GM21390 (cell line): ENCODE measurements around the gene ZFP28.

Source experiments
- ATAC-seq: cut with Tn5 transposase; IDR thresholded peaks from one replicate; pipeline ENCODE4 v1.9.1; 2021; ENCODE audit not compliant: unreplicated experiment

Gene ZFP28

DNA sequence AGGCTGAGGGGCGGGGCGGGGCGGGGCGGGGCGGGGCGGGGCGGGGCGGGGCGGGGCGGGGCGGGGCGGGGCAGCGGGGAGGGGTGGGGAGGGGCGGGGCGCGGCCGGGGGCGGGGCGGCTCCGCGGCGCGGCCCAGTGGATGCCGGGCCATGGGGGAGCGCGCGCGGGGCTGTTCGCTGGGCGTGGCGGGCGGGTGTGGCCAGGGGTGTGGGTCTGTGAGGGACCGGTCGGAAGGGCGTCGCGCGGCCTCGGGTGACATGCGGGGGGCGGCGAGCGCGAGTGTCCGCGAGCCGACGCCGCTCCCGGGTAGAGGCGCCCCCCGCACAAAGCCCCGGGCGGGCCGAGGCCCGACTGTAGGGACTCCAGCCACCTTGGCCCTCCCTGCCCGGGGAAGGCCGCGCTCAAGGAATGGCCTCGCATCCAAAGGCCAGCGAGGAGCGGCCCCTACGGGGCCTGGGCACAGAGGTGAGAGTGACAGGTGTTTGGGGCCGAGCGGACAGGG, at the start of gene ZFP28:
Gene ZFP28, plus strand, starts transcription at position 188 of the 503 bp plus-strand sequence. Its CDS starts 71 bp downstream, at position 259.
- no peak for ATAC-seq

- no peak for ATAC-seq
These were observed 47.3 kb upstream of the ZFP28 start for GRCh38 chr19:56491399-56491798.

DNA sequence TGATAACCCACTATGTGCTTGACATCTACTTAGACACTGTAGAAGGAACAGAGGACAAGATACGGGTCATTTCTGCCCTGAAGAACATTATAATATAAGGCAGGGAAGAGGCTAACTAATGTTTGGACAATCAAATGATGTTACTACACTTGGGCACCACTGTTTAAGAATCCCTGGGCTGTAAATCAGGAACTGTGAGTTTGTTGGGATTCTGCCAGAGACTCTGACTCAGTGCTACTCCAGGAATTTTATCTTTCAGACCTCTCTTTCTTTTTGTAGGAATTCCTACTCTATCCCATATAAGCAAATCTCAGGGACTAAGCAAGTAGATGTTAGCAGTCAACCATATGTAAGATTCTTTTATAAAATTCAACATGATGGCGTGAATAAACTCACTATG, 34.2 kb upstream of the ZFP28 start:
- no peak for ATAC-seq

GRCh38 chr19:56507446-56508289, 31.1 kb upstream of the ZFP28 start, which contains the start of gene ZNF471:
Gene ZNF471, plus strand, starts transcription at chr19:56507855. Its CDS starts 3,717 bp downstream, at chr19:56511572.
- no peak for ATAC-seq

DNA sequence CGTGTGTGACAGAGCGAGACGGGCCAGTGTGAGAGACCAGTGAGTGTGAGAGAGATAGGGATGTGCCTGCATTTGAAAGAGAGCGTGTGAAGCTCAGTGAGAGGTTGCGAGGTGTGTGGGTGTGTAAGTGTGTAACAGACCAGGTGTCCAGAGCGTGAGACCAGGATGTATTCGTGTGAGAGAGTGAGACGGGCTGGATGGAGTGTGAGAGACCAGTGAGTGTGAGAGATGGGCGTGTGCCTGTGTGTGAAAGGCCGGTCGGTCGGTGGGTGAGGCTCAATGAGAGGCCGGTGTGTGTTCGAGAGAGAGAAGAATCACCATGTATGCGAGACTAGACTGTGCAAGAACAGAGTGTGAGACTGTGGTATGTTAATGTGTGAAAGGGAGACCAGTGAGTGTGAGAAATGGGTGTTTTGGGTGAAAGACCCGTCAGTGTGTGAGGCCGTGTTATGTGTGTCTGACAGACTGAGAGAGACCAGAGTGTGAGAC, 30.4 kb upstream of the ZFP28 start:
- ATAC-seq: no peak

DNA sequence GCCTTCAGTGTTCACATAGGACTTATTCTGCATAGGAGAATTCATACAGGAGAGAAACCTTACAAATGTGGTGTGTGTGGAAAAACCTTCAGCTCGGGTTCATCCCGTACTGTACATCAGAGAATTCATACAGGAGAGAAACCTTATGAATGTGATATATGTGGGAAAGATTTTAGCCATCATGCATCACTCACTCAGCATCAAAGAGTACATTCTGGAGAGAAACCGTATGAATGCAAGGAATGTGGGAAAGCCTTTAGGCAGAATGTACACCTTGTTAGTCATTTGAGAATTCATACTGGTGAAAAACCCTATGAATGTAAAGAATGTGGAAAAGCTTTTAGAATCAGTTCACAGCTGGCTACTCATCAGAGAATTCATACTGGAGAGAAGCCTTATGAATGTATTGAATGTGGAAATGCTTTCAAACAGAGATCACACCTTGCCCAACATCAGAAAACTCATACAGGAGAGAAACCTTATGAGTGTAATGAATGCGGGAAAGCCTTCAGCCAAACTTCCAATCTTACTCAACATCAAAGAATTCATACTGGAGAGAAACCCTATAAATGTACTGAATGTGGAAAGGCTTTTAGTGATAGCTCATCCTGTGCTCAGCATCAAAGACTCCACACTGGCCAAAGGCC, 13.4 kb upstream of the ZFP28 start:
- ATAC-seq: no peak

DNA sequence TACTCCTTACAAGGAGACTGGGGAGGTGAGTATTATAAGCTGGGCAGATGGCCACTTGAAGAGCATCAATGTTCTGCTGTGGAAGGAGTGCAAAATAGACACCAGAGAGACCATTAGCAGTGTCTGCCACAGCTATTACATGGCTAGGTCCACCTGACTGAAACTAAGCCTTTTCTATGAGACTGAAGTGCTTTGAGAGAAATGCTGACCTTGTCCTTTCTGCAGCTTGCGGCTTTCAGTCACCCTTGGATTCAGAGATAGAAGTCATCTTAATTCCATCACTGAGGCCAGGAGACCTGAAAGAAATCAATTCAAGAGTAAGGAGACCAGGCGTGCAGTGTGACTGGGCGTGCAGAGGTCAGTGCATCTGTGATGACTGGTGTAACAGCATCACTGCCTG, 1.3 kb upstream of the ZFP28 start:
- ATAC-seq: no peak

- no peak for ATAC-seq
These were observed 441 bp upstream of the ZFP28 start for GRCh38 chr19:56538254-56538760.

- no peak for ATAC-seq
These were observed 5.0 kb downstream of the ZFP28 start for GRCh38 chr19:56543776-56544175.

DNA sequence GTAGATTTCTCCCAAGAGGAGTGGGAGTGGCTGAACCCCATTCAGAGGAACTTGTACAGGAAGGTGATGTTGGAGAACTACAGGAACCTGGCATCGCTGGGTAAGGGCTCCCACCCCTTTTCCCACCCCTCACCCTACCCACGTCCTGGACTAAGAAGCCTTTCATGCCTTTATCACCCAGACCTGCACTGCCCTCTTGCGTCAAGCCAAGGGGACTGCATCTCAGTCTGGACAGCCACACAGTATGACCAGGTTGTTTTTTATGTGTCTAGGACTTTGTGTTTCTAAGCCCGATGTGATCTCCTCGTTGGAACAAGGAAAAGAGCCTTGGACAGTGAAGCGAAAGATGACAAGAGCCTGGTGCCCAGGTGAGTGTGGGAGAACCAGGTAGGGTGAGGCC, 8.8 kb downstream of the ZFP28 start:
- ATAC-seq: no peak

DNA sequence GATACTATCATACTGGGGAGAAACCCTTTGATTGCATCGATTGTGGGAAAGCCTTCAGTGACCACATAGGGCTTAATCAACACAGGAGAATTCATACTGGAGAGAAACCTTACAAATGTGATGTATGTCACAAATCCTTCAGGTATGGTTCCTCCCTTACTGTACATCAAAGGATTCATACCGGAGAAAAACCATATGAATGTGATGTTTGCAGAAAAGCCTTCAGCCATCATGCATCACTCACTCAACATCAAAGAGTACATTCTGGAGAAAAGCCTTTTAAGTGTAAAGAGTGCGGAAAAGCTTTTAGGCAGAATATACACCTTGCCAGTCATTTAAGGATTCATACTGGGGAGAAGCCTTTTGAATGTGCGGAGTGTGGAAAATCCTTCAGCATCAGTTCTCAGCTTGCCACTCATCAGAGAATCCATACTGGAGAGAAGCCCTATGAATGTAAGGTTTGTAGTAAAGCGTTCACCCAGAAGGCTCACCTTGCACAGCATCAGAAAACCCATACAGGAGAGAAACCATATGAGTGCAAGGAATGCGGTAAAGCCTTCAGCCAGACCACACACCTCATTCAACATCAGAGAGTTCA, 15.6 kb downstream of the ZFP28 start:
- no peak for ATAC-seq

DNA sequence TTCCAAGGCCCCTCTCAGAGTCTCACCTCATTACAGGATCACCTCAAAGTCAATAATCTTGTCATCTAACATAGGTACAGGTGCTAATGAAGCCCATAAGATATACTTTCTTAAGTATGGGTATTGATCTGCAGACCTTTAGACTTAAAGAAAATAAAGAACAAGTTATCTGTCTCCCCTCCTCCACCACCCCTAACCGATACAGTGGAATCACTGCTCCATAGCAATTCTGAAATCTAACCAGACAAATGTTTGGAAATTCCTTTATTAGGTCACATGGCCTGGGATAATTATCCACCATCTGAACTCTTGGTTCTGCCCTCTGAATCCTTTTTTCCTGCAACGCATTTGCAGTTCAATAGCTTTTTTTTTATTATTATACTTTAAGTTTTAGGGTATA, 24.0 kb downstream of the ZFP28 start:
- no peak for ATAC-seq

DNA sequence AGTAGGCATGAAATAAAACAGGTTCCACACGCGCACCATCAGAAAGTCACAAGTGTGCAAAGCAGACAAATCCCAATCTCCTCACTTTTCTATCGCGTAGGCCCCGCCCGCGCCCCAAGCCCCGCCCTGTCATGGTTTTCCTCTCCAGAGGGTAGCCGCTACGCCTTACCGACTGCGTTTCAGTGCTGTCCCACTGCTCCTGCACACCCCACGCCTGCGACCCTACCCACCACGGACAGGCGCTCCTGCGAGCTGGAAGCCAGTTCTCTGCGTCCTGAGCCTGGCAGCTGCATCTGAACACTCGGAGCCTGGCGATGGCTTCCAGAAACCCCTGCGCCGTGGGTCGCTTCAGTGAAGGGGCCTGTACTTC, 28.1 kb downstream of the ZFP28 start:
- ATAC-seq: peak; percentile 45

DNA sequence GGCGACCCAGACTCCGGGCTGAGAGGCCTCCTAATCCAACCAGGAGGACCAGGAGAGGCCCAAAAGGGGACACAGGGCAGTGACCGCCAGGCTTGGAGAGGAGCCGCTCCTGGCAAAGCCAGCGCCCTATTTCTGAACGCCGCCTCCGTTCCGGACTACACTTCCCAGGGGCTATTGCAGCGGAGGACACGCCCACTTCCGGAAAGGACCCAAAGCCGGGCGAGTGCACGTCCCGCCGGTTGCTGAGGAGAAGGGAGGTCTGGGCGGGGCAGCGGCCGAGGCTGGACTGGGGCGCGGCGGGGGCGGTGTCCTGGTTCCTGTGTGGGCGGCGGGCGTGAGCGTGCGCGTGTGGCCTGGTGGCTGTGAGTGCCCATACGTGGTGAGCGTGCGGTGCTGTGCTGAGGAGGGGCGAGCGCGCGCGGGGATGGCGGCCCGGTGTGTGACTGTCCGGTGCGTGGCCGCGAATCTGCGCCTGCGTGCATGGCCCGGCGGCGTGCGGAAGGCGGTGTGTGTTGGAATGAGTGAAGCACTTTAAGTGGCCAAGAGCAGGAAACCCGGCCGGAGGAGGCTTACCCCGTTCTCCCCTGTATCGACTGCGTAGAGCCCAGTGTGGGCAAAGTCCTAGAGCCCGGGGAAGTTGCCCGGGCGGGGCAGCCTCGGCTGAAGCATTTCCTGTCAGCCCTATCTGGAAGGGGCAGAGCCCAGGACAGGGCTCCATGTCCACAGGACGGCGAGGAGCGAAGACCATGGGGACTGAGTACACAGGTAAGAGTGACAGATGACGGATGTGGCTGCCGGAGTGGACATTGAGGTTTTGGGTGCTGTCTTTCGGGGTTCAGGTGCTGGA, 28.7 kb downstream of the ZFP28 start, which contains the start of gene ZNF470:
Gene ZNF470, plus strand, starts transcription at position 195 of the 847 bp plus-strand sequence. CDS start 2,844 bp downstream, outside the sequence.
- ATAC-seq: peak; percentile 93

GRCh38 chr19:56572589-56572988, 33.8 kb downstream of the ZFP28 start:
- ATAC-seq: no peak

DNA sequence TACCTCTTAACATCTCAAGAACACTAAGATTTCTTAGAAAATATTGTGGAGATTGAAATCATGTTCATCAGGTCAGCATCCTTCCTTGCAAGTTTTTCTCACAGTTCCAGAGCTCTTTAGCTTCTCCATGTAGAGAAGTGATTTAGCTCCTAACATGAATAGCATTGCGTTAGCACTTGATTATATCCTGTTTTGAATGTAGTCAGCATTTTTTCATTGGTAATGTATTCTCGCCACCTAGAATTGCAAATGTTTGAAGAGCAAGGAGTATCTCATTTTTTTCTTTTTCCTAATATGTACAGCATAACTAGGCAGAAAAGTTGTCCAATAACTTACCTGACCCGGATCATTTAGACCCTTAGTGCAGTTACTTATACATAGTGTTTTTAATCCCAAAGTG, 35.2 kb downstream of the ZFP28 start:
- ATAC-seq: no peak

- no peak for ATAC-seq
These were observed 39.2 kb downstream of the ZFP28 start for GRCh38 chr19:56577719-56578602.

DNA sequence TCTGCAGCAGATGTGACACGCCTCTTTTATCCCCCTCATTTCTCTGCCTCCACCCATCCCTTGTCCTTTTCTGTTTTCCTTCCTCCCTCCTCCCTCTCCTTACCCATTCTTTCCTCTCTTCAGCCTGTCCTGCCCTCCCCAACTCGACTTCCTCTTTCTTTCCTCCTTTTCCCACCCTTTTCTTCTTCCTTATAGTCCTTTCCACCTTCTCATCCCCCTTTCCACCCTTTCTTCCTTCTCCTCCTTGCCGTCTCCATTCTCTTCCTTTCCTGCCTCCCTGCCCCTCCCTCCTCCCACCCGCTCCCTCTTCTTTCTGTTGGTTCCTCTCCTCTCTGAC, 55.7 kb downstream of the ZFP28 start:
- ATAC-seq: no peak

DNA sequence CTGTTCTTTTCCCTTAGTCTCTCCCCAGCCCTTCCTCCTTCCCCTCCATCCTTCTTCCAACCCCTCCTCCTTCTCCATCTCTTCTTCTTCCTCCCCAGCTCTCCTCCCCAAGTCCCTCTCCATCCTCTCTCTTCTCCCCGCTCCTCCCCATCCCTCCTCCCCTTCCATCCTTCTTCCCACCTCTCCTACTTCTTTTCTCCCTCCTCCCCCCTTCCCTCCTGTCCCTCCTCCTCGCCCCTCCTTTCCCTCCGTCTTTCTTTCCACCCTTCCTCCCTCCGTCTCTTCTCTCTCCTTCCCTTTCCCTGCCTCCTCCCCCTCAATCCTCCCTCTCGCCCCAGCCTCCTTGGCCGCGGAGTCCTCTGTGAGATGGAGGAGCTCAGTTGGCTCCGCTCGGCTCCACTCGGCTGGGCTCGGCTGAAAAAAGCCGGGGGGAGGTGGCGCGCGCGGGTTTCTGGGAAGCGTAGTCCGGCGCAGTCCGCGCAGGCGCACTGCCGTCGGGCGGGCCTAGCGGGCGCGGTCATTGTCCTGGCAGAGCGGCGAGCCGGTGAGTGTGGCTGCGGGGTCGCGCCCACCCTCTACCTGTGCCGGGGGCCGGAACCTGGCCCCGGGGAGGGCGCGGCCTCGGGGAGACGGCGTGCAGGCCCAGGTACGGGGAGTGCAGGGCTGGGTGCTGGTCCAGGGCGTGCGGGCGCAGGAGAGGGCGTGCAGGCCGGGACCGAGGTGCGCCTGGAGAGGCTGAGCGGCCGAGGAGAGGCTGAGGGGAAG, 56.2 kb downstream of the ZFP28 start, which contains the start of gene ZNF71:
Gene ZNF71, plus strand, starts transcription at position 520 of the 765 bp plus-strand sequence. CDS start 6,257 bp downstream, outside the sequence.
- peak; percentile 91 for ATAC-seq
